Ascending aorta (tissue), 2 donors: ENCODE results near the gene CHRNA3. TPM values are rescaled to one million over a fixed set of nuclear protein-coding genes. Genes with fewer than 3 reads are reported as not detected.

Experiments used
- DNase-seq, 2 donors: peaks; one replicate each; pipeline ENCODE4 v3.0.0-alpha.2; 2019; ENCODE audit warnings: low spot score in 2 of 2
- H3K27ac ChIP-seq, 2 donors: fragments of 200-600 bp; sonication (generic); one replicate each; pipeline ENCODE4 v1.5.1; 2016 to 2017; ENCODE audit warnings: mild to moderate bottlenecking in 1 of 2
- H3K27me3 ChIP-seq: fragments of 200-600 bp; sonication (generic); one replicate; pipeline ENCODE4 v1.5.1; 2017
- H3K36me3 ChIP-seq, 2 donors: fragments of 200-600 bp; sonication (generic); one replicate each; pipeline ENCODE4 v1.5.1; 2016
- H3K4me1 ChIP-seq, 2 donors: fragments of 200-600 bp; sonication (generic); one replicate each; pipeline ENCODE4 v1.5.1; 2016 to 2017; ENCODE audit warnings: mild to moderate bottlenecking in 1 of 2
- H3K4me3 ChIP-seq, 2 donors: fragments of 200-600 bp; sonication (generic); one replicate each; pipeline ENCODE4 v1.5.1; 2016 to 2017; ENCODE audit warnings: mild to moderate bottlenecking in 1 of 2
- H3K9me3 ChIP-seq, 2 donors: fragments of 200-600 bp; sonication (generic); one replicate each; pipeline ENCODE4 v1.5.1; 2016
- CTCF ChIP-seq, 3 experiments: fragments of 200-600 bp in 2 of 3; fragments of 450-650 bp in 1 of 3; sonication (generic) in 2 of 3; IDR thresholded peaks; one replicate each; pipeline ENCODE4 v1.5.1; 2016 to 2019; ENCODE audit warnings: antibody characterized with exemption in 3 of 3, mild to moderate bottlenecking in 1 of 3, moderate library complexity in 1 of 3
- intact Hi-C: fragments of 100-400 bp; cut with DNase I; formaldehyde crosslinking; loops from one replicate; pipeline ENCODE4 v1.15.1; 2023
- total RNA-seq: library from RNA; depleted of rRNA; stranded (reverse); fragments of >200 nt; gene quantifications from one replicate; pipeline ENCODE4 v1.1.0, GENCODE V29; 2016

CHRNA3 gene
- total RNA-seq, 1 donor from 2014 or later = not detected

GRCh38 chr15:78662028-78662427 lies 41.2 kb upstream of the CHRNA3 start:
- no peaks in the 10 kb centered on the region for H3K36me3 ChIP-seq
- no peak for TF ChIP-seq CTCF (IDR thresholded peaks at IDR 0.05)
- intact Hi-C loops = no loop called here
- H3K9me3 ChIP-seq = no peaks in the 10 kb centered on the region
- no peak overlapping the region for H3K4me3 ChIP-seq
- no peaks in the 10 kb centered on the region for H3K4me1 ChIP-seq
- DNase-seq = no peak
- no peak overlapping the region for H3K27ac ChIP-seq
- no peaks in the 10 kb centered on the region for H3K27me3 ChIP-seq

DNA sequence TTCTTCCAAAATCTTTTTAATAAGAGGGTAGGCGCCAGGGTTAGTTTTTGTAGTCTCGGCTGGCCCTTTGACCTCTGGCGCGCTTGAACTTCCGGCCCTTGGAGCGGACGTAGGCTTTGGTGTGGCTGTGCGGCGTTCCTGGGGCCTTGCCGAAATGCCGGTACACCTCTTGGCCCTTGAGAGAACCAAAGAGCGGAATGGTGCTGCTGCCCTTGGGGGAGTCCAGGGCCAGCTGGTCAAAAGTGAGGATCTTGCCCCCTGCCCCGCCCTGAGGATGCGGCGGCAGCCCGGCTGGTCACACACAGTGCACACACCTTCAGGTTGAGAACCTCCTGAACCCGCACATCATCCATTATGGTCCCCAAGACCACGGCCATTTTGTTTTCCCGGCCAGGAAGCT lies 40.2 kb upstream of the CHRNA3 start:
- DNase-seq = no peak
- Histone ChIP-seq H3K27me3 (no peaks in the 10 kb centered on the region), H3K9me3 (no peaks in the 10 kb centered on the region), H3K4me1 (no peaks in the 10 kb centered on the region), H3K36me3 (no peaks in the 10 kb centered on the region), H3K27ac (no peak overlapping the region), H3K4me3 (no peak overlapping the region)
- intact Hi-C loops = no loop called here
- no peak for TF ChIP-seq CTCF (IDR thresholded peaks at IDR 0.05)

- DNase-seq = no peak
- Histone ChIP-seq H3K36me3 (no peaks in the 10 kb centered on the region), H3K4me1 (no peaks in the 10 kb centered on the region), H3K4me3 (no peak overlapping the region), H3K27ac (no peak overlapping the region), H3K27me3 (no peaks in the 10 kb centered on the region), H3K9me3 (no peaks in the 10 kb centered on the region)
- intact Hi-C loops = no loop called here
- TF ChIP-seq CTCF (IDR thresholded peaks at IDR 0.05) = no peak
Observed at GRCh38 chr15:78660584-78660983, 39.8 kb upstream of the CHRNA3 start.

GRCh38 chr15:78658823-78659222 lies 38.0 kb upstream of the CHRNA3 start:
- Histone ChIP-seq H3K27me3 (no peaks in the 10 kb centered on the region), H3K4me3 (no peak overlapping the region)

DNA sequence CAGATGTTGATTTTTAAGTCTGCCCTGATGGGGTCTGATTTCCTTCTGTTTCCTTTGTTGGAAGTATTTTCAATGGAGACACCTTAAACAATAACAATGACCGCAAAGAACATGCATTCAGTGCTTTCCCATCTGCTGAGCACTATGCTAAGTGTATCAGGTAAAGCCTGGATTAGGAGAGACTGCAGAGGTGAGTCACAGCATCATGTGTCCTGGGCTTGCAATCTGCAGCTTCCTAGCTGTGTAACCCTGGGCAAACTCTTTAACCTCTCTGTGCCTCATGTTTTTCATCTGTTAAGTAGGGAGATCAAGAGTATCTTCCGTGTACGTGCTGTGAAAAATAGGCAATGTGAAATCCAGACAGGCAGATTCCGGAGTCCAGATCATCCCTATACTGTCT lies 33.5 kb upstream of the CHRNA3 start:
- H3K27me3 ChIP-seq = no peaks in the 10 kb centered on the region
- TF ChIP-seq CTCF (IDR thresholded peaks at IDR 0.05) = no peak

More at GRCh38 chr15:78658823-78659222, 38.0 kb upstream of the CHRNA3 start:
- H3K9me3 ChIP-seq = no peaks in the 10 kb centered on the region
- no peaks in the 10 kb centered on the region for H3K36me3 ChIP-seq
- intact Hi-C loops = no loop called here
- no peaks in the 10 kb centered on the region for H3K4me1 ChIP-seq
- H3K27ac ChIP-seq = no peak overlapping the region
- TF ChIP-seq CTCF (IDR thresholded peaks at IDR 0.05) = no peak
- no peak for DNase-seq

GRCh38 chr15:78651930-78652615 lies 31.3 kb upstream of the CHRNA3 start:
- Histone ChIP-seq H3K4me3 (no peak overlapping the region), H3K27ac (no peak overlapping the region), H3K27me3 (no peaks in the 10 kb centered on the region), H3K9me3 (no peaks in the 10 kb centered on the region), H3K4me1 (no peaks in the 10 kb centered on the region), H3K36me3 (no peaks in the 10 kb centered on the region)
- no peak for DNase-seq
- no peak for TF ChIP-seq CTCF (IDR thresholded peaks at IDR 0.05)
- intact Hi-C loops = no loop called here

More for the DNA sequence above, 33.5 kb upstream of the CHRNA3 start:
- intact Hi-C loops = no loop called here
- Histone ChIP-seq H3K4me1 (no peaks in the 10 kb centered on the region), H3K9me3 (no peaks in the 10 kb centered on the region), H3K36me3 (no peaks in the 10 kb centered on the region), H3K4me3 (no peak overlapping the region), H3K27ac (no peak overlapping the region)
- no peak for DNase-seq
